ENCODE results near the gene KLF11. TPM values are rescaled to one million over a fixed set of nuclear protein-coding genes. Genes with fewer than 3 reads are reported as not detected.

KLF11 gene
- total and polyA plus RNA-seq, 9 of the 15 experiments (the other 6 are each of a cell fraction or from before 2014, with no cell fraction given), result 2.1 to 13.4 (median 6.5) TPM

- TF ChIP-seq ZNF407 (IDR thresholded peaks at IDR 0.05; ENCODE audit: low read depth), result no peak
- no peak for TF ChIP-seq MYNN (IDR thresholded peaks at IDR 0.05)
- TF ChIP-seq MYNN (CRISPR knock-in tag; IDR thresholded peaks at IDR 0.05), result no peak
- 0 out of 2 replicates have a peak, but pooled peaks have one; percentile 15 for TF ChIP-seq ZNF121 (CRISPR knock-in tag; conservative IDR thresholded peaks at IDR 0.05)
- peak; percentile 64; the same call in 1 of the 2 replicates for TF ChIP-seq CREM (IDR thresholded peaks at IDR 0.05; ENCODE audit: low read depth)
- no peak for TF ChIP-seq MTA1 (IDR thresholded peaks at IDR 0.05; ENCODE audit: borderline replicate concordance)
- no peak for TF ChIP-seq NFIX (CRISPR knock-in tag; IDR thresholded peaks at IDR 0.05; ENCODE audit: low read depth)
- TF ChIP-seq BMI1 (IDR thresholded peaks at IDR 0.05; ENCODE audit: low read length), result no peak
- TF ChIP-seq SP1 (CRISPR knock-in tag; IDR thresholded peaks at IDR 0.05), result no peak
- TF ChIP-seq ZNF77 (CRISPR knock-in tag; IDR thresholded peaks at IDR 0.05), result no peak
- no peak for TF ChIP-seq SREBF2 (CRISPR knock-in tag; IDR thresholded peaks at IDR 0.05)
- no peak for TF ChIP-seq PTBP1 (IDR thresholded peaks at IDR 0.05; ENCODE audit: low read depth, low read length)
- TF ChIP-seq RBFOX2 (IDR thresholded peaks at IDR 0.05; ENCODE audit: low read depth, low read length), result peak; percentile 75
- no peak for TF ChIP-seq ARID1B (IDR thresholded peaks at IDR 0.05)
- no peak for TF ChIP-seq HIVEP1 (CRISPR knock-in tag; IDR thresholded peaks at IDR 0.05)
- no peak; the same call in 1 of the 2 replicates for TF ChIP-seq CREB1 (IDR thresholded peaks at IDR 0.05)
- TF ChIP-seq CREB1 (CRISPR knock-in tag; IDR thresholded peaks at IDR 0.05), result peak; percentile 42
- no peak for TF ChIP-seq ZNF165 (CRISPR knock-in tag; IDR thresholded peaks at IDR 0.05; ENCODE audit: borderline replicate concordance)
- TF ChIP-seq POLR2B (IDR thresholded peaks at IDR 0.05; ENCODE audit: low read depth, partially characterized antibody), result no peak
- TF ChIP-seq ZNF444 (CRISPR knock-in tag; IDR thresholded peaks at IDR 0.05), result no peak
- no peak for TF ChIP-seq ZNF316 (IDR thresholded peaks at IDR 0.05)
- TF ChIP-seq NR2C1 (IDR thresholded peaks at IDR 0.05), result no peak
- no peak for TF ChIP-seq NR2C1 (tag; IDR thresholded peaks at IDR 0.05)
- no peak for TF ChIP-seq HINFP (tag; conservative IDR thresholded peaks at IDR 0.05; ENCODE audit: low read depth)
Observed at GRCh38 chr2:10043256-10043905, at the start of gene KLF11 (continued).
